Nephron (organoid): ENCODE data around the gene KCNMA1.

Experiments used
- H3K27ac Mint-ChIP-seq, 3 experiments: 2 replicates each; pipeline ENCODE4 v1.8.0; 2020; ENCODE audit warnings: mixed read lengths in 3 of 3, mild to moderate bottlenecking in 2 of 3, moderate library complexity in 1 of 3
- H3K27me3 Mint-ChIP-seq: 2 replicates; pipeline ENCODE4 v1.8.0; 2021; ENCODE audit warnings: low read depth, mild to moderate bottlenecking, moderate library complexity, mixed read lengths
- H3K36me3 Mint-ChIP-seq: 2 replicates; pipeline ENCODE4 v1.8.0; 2020; ENCODE audit warnings: low read depth, mixed read lengths
- H3K4me1 Mint-ChIP-seq: 2 replicates; pipeline ENCODE4 v1.8.0; 2020; ENCODE audit warnings: mixed read lengths
- H3K4me3 Mint-ChIP-seq, 3 experiments: 2 replicates each; pipeline ENCODE4 v1.8.0; 2020; ENCODE audit warnings: mild to moderate bottlenecking in 3 of 3, mixed read lengths in 3 of 3, moderate library complexity in 2 of 3
- H3K9me3 Mint-ChIP-seq: 2 replicates; pipeline ENCODE4 v1.8.0; 2020; ENCODE audit warnings: mixed read lengths
- TF ChIP-seq, protein P1 (sequence below), 3 experiments: fragments of 200-600 bp; sonication (generic); IDR thresholded peaks; one replicate each; pipeline ENCODE4 v1.5.0; 2021; ENCODE audit warnings: antibody characterized with exemption in 3 of 3; ENCODE audit not compliant: unreplicated experiment in 3 of 3

Gene KCNMA1

GRCh38 chr10:77319557-77319956, 318.1 kb downstream of the KCNMA1 start:
- Mint-ChIP-seq H3K27me3 (peaks cover 18% of the 10 kb centered on the region), H3K27ac (no peak overlapping the region), H3K4me1 (peaks cover 25% of the 10 kb centered on the region), H3K4me3 (no peak overlapping the region), H3K9me3 (no peaks in the 10 kb centered on the region), H3K36me3 (no peaks in the 10 kb centered on the region)
- TF ChIP-seq, protein P1, sequence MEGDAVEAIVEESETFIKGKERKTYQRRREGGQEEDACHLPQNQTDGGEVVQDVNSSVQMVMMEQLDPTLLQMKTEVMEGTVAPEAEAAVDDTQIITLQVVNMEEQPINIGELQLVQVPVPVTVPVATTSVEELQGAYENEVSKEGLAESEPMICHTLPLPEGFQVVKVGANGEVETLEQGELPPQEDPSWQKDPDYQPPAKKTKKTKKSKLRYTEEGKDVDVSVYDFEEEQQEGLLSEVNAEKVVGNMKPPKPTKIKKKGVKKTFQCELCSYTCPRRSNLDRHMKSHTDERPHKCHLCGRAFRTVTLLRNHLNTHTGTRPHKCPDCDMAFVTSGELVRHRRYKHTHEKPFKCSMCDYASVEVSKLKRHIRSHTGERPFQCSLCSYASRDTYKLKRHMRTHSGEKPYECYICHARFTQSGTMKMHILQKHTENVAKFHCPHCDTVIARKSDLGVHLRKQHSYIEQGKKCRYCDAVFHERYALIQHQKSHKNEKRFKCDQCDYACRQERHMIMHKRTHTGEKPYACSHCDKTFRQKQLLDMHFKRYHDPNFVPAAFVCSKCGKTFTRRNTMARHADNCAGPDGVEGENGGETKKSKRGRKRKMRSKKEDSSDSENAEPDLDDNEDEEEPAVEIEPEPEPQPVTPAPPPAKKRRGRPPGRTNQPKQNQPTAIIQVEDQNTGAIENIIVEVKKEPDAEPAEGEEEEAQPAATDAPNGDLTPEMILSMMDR (IDR thresholded peaks at IDR 0.05; ENCODE audit: unreplicated experiment in 3 of 3), result no peak

DNA sequence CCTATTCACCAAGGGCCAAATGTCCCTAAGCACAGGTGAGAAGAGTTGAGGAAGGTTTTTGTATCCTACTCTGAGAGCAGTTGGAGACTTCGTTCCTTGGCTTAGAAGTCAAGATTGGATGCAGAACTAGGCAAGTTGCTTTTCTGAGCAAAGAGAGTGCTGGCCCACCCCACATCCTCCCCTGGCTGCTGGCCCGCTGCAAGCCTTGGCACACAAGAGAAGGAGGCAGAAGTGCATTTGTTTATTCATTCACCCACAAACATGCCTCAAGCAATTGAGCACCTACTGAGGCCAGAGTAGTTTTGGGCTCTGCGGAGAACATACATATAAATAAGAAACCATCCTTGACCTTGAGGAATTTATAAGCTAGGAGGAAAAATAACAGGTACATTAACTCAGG, 318.9 kb downstream of the KCNMA1 start:
- no peaks in the 10 kb centered on the region for H3K9me3 Mint-ChIP-seq
- H3K27me3 Mint-ChIP-seq, result peaks cover 14% of the 10 kb centered on the region
- no peak overlapping the region for H3K27ac Mint-ChIP-seq

GRCh38 chr10:77317221-77317620, 320.4 kb downstream of the KCNMA1 start:
- H3K4me3 Mint-ChIP-seq, result no peak overlapping the region
- H3K4me1 Mint-ChIP-seq, result peaks cover 25% of the 10 kb centered on the region
- TF ChIP-seq, protein P1 (IDR thresholded peaks at IDR 0.05; ENCODE audit: unreplicated experiment in 3 of 3), result no peak
- H3K27me3 Mint-ChIP-seq, result peaks cover 12% of the 10 kb centered on the region
- H3K36me3 Mint-ChIP-seq, result no peaks in the 10 kb centered on the region
- H3K9me3 Mint-ChIP-seq, result no peaks in the 10 kb centered on the region
- no peak overlapping the region for H3K27ac Mint-ChIP-seq

More for the DNA sequence above, 318.9 kb downstream of the KCNMA1 start:
- TF ChIP-seq, protein P1 (IDR thresholded peaks at IDR 0.05; ENCODE audit: unreplicated experiment in 3 of 3), result no peak
- no peaks in the 10 kb centered on the region for H3K36me3 Mint-ChIP-seq
- H3K4me1 Mint-ChIP-seq, result peaks cover 25% of the 10 kb centered on the region
- H3K4me3 Mint-ChIP-seq, result no peak overlapping the region

DNA sequence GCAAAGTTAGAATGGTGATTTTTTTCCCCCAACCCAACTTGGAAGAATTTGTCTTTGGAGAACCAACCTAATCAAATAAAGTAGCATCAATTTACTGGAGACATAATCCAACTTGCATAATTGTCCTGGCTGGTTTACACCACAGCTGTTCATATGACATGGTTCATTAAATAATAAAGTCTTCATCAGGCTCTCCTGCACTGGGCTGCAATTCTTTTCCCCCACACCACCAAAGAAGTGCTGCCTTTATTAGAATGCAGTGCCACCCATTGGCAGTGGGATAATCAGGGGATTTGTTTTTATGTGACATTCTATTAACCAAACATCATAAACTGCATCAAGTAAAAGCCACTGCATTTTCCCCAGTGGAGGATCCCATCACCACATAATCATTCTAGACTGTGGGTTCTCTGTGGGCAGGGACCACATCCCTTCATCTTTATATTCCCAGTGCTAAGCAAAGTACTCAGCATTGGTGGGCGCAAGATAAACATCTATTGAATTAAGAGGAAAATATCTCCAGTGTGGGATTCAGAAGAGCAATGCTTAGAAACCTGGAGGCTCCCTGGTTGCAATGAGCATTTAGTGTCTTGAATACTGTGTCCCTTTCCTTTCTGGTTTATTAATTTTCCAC, 322.0 kb downstream of the KCNMA1 start:
- H3K27ac Mint-ChIP-seq, result no peak overlapping the region
- no peaks in the 10 kb centered on the region for H3K9me3 Mint-ChIP-seq
- H3K27me3 Mint-ChIP-seq, result peaks cover 16% of the 10 kb centered on the region
- H3K4me3 Mint-ChIP-seq, result no peak overlapping the region
- peaks cover 19% of the 10 kb centered on the region for H3K4me1 Mint-ChIP-seq
- TF ChIP-seq, protein P1 (IDR thresholded peaks at IDR 0.05; ENCODE audit: unreplicated experiment in 3 of 3), result no peak
- no peaks in the 10 kb centered on the region for H3K36me3 Mint-ChIP-seq

GRCh38 chr10:77313066-77313750, 324.4 kb downstream of the KCNMA1 start:
- Mint-ChIP-seq H3K36me3 (no peaks in the 10 kb centered on the region), H3K4me3 (no peak overlapping the region), H3K27ac (no peak overlapping the region), H3K9me3 (no peaks in the 10 kb centered on the region), H3K4me1 (peaks cover 38% of the 10 kb centered on the region), H3K27me3 (peaks cover 14% of the 10 kb centered on the region)
- TF ChIP-seq, protein P1 (IDR thresholded peaks at IDR 0.05; ENCODE audit: unreplicated experiment in 3 of 3), result no peak

DNA sequence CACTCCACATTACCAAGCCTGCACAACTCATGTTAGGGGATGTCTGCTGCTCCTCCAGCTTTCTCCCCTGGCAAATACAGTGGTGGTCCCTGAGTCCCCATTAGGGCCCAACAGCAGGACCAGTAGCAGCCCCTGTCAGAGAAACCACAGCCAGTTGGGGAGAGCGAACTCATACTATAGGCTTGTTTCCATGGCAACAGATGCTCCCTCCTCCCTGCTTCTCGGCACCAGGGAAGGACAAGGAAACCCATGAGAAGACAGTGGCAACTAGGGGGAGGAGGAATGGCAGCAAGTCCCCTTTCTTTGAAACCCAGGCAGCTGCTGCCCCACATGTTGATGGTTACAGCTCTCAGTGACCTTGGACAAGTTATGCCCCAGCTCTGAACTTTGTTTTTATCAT, 326.4 kb downstream of the KCNMA1 start:
- Mint-ChIP-seq H3K27me3 (peaks cover 17% of the 10 kb centered on the region), H3K9me3 (no peaks in the 10 kb centered on the region), H3K4me1 (peaks cover 49% of the 10 kb centered on the region), H3K36me3 (no peaks in the 10 kb centered on the region), H3K27ac (peak overlapping the region; percentile 30 to 68 (median 52)), H3K4me3 (no peak overlapping the region)
- TF ChIP-seq, protein P1 (IDR thresholded peaks at IDR 0.05; ENCODE audit: unreplicated experiment in 3 of 3), result no peak
